GM12892 (cell line): ENCODE data around the gene NHS.

Source experiments
- DNase-seq: peaks from one replicate; pipeline ENCODE4 v3.0.0; 2011; ENCODE audit not compliant: insufficient read length
- FAIRE-seq: peaks from 2 replicates; lab custom pipeline; 2011; peaks lifted over from hg19 to GRCh38; lab: Jason Lieb, UNC
- POLR2A ChIP-seq: IDR thresholded peaks from 2 replicates; pipeline ENCODE4 v1.6.1; 2011; ENCODE audit warnings: low read depth, low read length, control low read depth
- POLR2AphosphoS5 ChIP-seq: IDR thresholded peaks from 2 replicates; pipeline ENCODE4 v1.6.1; 2011; ENCODE audit warnings: low read depth, low read length, control low read depth
- TAF1 ChIP-seq: IDR thresholded peaks from 2 replicates; pipeline ENCODE4 v1.6.1; 2011; ENCODE audit warnings: low read depth, mild to moderate bottlenecking, control low read depth, low read length, borderline replicate concordance

The NHS gene

GRCh38 chrX:17462881-17463280 is 87.9 kb downstream of the NHS start:
- TF ChIP-seq POLR2A (no peak), POLR2AphosphoS5 (no peak), TAF1 (no peak)
- DNase-seq (no peak), FAIRE-seq (no peak)

GRCh38 chrX:17464194-17464593 is 89.2 kb downstream of the NHS start:
- TF ChIP-seq TAF1 (no peak), POLR2A (no peak), POLR2AphosphoS5 (no peak)
- FAIRE-seq (no peak), DNase-seq (no peak)

- no peak for TF ChIP-seq POLR2A
- TF ChIP-seq TAF1 = no peak
- TF ChIP-seq POLR2AphosphoS5 = no peak
- DNase-seq (no peak), FAIRE-seq (no peak)
Observed at GRCh38 chrX:17465201-17465600, 90.2 kb downstream of the NHS start.

GRCh38 chrX:17465802-17466201 is 90.8 kb downstream of the NHS start:
- DNase-seq (no peak), FAIRE-seq (no peak)
- no peak for TF ChIP-seq POLR2A
- no peak for TF ChIP-seq TAF1
- no peak for TF ChIP-seq POLR2AphosphoS5

GRCh38 chrX:17470136-17470535 is 95.1 kb downstream of the NHS start:
- TF ChIP-seq POLR2A (no peak), POLR2AphosphoS5 (no peak), TAF1 (no peak)
- FAIRE-seq (no peak), DNase-seq (no peak)

- no peak for DNase-seq
- FAIRE-seq = no peak
- TF ChIP-seq TAF1 (no peak), POLR2A (no peak)
Observed at GRCh38 chrX:17471121-17471520, 96.1 kb downstream of the NHS start.

GRCh38 chrX:17471861-17472260 is 96.9 kb downstream of the NHS start:
- TF ChIP-seq POLR2A (no peak), POLR2AphosphoS5 (no peak), TAF1 (no peak)
- DNase-seq (no peak), FAIRE-seq (no peak)

GRCh38 chrX:17472424-17472823 is 97.4 kb downstream of the NHS start:
- DNase-seq (no peak), FAIRE-seq (no peak)
- TF ChIP-seq POLR2A (no peak), POLR2AphosphoS5 (no peak), TAF1 (no peak)

GRCh38 chrX:17473021-17473420 is 98.0 kb downstream of the NHS start:
- DNase-seq (no peak), FAIRE-seq (no peak)
- no peak for TF ChIP-seq POLR2AphosphoS5
- TF ChIP-seq TAF1 = no peak
- no peak for TF ChIP-seq POLR2A

- DNase-seq = no peak
- TF ChIP-seq TAF1 (no peak), POLR2AphosphoS5 (no peak), POLR2A (no peak)
- FAIRE-seq = no peak
Observed at GRCh38 chrX:17474892-17475291, 99.9 kb downstream of the NHS start.

GRCh38 chrX:17475449-17476217 is 100.6 kb downstream of the NHS start:
- TF ChIP-seq TAF1 (no peak), POLR2A (no peak), POLR2AphosphoS5 (no peak)
- FAIRE-seq (no peak), DNase-seq (no peak)

GRCh38 chrX:17476411-17476810 is 101.4 kb downstream of the NHS start:
- no peak for FAIRE-seq
- TF ChIP-seq TAF1 = no peak
- no peak for TF ChIP-seq POLR2AphosphoS5
- no peak for TF ChIP-seq POLR2A
- DNase-seq = no peak

- FAIRE-seq (no peak), DNase-seq (no peak)
- TF ChIP-seq POLR2AphosphoS5 = no peak
- no peak for TF ChIP-seq POLR2A
- TF ChIP-seq TAF1 = no peak
Observed at GRCh38 chrX:17481086-17481485, 106.1 kb downstream of the NHS start.
